ENCODE data around the gene LRRC23.

The LRRC23 gene

DNA sequence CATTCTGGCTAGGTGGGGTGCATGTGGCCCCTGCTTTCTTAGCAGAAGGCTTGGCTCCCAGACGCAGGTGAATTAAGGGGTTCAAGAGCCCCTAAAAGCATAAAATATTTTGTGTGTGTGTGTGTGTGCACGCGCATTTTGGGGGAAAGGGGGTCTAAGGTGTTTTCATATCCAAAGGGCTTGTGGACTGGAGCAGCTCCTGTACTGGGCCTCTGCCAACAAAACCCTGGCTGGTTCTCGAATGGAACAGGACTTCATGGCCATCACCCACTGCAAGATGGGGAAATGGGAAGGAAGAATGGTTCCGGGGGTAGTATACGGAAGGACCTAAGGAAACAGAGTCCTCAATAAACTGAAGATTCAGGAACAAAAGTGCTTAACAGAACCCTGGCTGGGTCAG, 19.2 kb downstream of the LRRC23 start:
- no peaks in the 10 kb centered on the region for H3K27me3 ChIP-seq (ENCODE audit: control insufficient read depth, insufficient read depth, low read length)
- H3K9me3 ChIP-seq (replicated peaks; ENCODE audit: low read length): no peaks in the 10 kb centered on the region
- H3K9ac ChIP-seq (ENCODE audit: low read depth, low read length): no peak overlapping the region
- peaks cover 11% of the 10 kb centered on the region for H3K36me3 ChIP-seq (ENCODE audit: insufficient read depth, low read length)
- peak overlapping the region; percentile 80 for H3K4me2 ChIP-seq (ENCODE audit: low read length)
- no peak overlapping the region for H3K4me3 ChIP-seq (ENCODE audit: low read length)
- H3K4me1 ChIP-seq (ENCODE audit: control insufficient read depth, insufficient read depth, low read length): peaks cover 28% of the 10 kb centered on the region

DNA sequence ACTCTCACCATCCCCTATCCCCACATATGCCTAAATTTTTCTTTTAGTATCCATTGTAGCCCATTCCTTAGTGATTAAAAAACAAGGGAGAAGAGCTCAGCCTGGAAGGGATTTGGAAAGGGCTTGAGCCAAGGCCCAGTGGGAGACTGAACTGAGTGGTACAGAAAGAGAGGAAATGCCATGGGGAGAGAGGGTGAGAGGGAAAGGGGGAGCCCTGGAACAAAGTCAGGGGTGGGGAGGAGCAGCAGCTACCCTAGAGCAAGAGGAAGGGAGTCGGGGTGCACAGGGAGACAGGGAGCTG, 20.6 kb downstream of the LRRC23 start:
- peak overlapping the region; percentile 87 for H3K4me3 ChIP-seq (ENCODE audit: low read length)
- H3K27me3 ChIP-seq (ENCODE audit: control insufficient read depth, insufficient read depth, low read length): no peaks in the 10 kb centered on the region
- peaks cover 39% of the 10 kb centered on the region for H3K4me1 ChIP-seq (ENCODE audit: control insufficient read depth, insufficient read depth, low read length)
- H3K4me2 ChIP-seq (ENCODE audit: low read length): peak overlapping the region; percentile 80
- no peaks in the 10 kb centered on the region for H3K9me3 ChIP-seq (replicated peaks; ENCODE audit: low read length)
- H3K36me3 ChIP-seq (ENCODE audit: insufficient read depth, low read length): peaks cover 11% of the 10 kb centered on the region
- peak overlapping the region; percentile 78 for H3K9ac ChIP-seq (ENCODE audit: low read depth, low read length)

GRCh38 chr12:6925540-6926279, 21.1 kb downstream of the LRRC23 start:
- Histone ChIP-seq H3K36me3 (ENCODE audit: insufficient read depth, low read length) (peaks cover 11% of the 10 kb centered on the region), H3K27me3 (ENCODE audit: control insufficient read depth, insufficient read depth, low read length) (no peaks in the 10 kb centered on the region), H3K4me2 (ENCODE audit: low read length) (peak overlapping the region; percentile 80), H3K9ac (ENCODE audit: low read depth, low read length) (peak overlapping the region; percentile 78), H3K4me3 (ENCODE audit: low read length) (peak overlapping the region; percentile 87), H3K9me3 (replicated peaks; ENCODE audit: low read length) (no peaks in the 10 kb centered on the region), H3K4me1 (ENCODE audit: control insufficient read depth, insufficient read depth, low read length) (peaks cover 41% of the 10 kb centered on the region)

- Histone ChIP-seq H3K4me1 (ENCODE audit: control insufficient read depth, insufficient read depth, low read length) (peaks cover 45% of the 10 kb centered on the region), H3K36me3 (ENCODE audit: insufficient read depth, low read length) (peaks cover 3% of the 10 kb centered on the region), H3K27me3 (ENCODE audit: control insufficient read depth, insufficient read depth, low read length) (no peaks in the 10 kb centered on the region), H3K4me3 (ENCODE audit: low read length) (peak within 1 kb of the TSS; percentile 94), H3K9me3 (replicated peaks; ENCODE audit: low read length) (no peaks in the 10 kb centered on the region), H3K9ac (ENCODE audit: low read depth, low read length) (peak within 1 kb of the TSS; percentile 93), H3K4me2 (ENCODE audit: low read length) (peak within 1 kb of the TSS; percentile 92)
These were observed 22.9 kb downstream of the LRRC23 start, which contains the start of gene ATN1 for GRCh38 chr12:6927379-6928021. Gene ATN1, plus strand, starts transcription at chr12:6927959. Its CDS starts 6,043 bp downstream, at chr12:6934002.

DNA sequence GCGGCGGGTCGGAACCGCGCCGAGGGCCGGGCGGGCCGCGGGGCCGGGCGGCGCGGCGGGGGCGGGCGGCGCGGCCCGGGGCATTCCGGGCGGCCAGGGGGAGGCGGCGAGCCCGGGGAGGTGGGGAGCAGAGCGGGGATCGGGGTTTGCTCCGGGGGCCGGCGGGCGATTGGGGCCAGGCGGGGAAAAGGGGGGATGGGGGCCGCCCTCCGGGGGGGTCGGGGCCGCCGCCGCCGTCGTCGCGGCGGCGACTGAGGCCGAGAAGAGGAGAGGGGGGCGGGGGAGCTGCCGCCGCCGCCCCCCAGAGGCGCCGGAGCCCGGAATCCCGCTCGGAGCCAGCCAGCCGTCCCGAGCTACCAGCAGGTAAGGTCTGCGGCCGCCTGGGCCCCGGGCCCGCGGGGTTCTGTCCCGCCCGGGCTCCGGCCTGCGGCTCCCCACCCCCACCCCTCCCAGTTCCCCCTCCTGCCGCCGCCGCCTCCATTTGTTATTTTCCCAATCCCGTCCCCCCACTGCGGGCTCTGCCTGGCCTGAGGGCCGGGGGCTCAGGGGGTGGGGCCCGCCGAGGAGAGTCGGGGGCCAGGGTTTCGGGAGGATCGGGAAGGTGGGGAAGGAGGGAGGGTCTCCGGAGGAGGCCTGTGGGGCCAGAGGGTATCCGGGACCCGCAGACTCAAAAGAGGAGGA, 23.5 kb downstream of the LRRC23 start:
- H3K36me3 ChIP-seq (ENCODE audit: insufficient read depth, low read length): peaks cover 6% of the 10 kb centered on the region
- no peaks in the 10 kb centered on the region for H3K27me3 ChIP-seq (ENCODE audit: control insufficient read depth, insufficient read depth, low read length)
- no peaks in the 10 kb centered on the region for H3K9me3 ChIP-seq (replicated peaks; ENCODE audit: low read length)
- H3K4me1 ChIP-seq (ENCODE audit: control insufficient read depth, insufficient read depth, low read length): peaks cover 45% of the 10 kb centered on the region
- peak overlapping the region; percentile 92 for H3K4me2 ChIP-seq (ENCODE audit: low read length)
- H3K9ac ChIP-seq (ENCODE audit: low read depth, low read length): peak overlapping the region; percentile 93
- H3K4me3 ChIP-seq (ENCODE audit: low read length): peak overlapping the region; percentile 94

DNA sequence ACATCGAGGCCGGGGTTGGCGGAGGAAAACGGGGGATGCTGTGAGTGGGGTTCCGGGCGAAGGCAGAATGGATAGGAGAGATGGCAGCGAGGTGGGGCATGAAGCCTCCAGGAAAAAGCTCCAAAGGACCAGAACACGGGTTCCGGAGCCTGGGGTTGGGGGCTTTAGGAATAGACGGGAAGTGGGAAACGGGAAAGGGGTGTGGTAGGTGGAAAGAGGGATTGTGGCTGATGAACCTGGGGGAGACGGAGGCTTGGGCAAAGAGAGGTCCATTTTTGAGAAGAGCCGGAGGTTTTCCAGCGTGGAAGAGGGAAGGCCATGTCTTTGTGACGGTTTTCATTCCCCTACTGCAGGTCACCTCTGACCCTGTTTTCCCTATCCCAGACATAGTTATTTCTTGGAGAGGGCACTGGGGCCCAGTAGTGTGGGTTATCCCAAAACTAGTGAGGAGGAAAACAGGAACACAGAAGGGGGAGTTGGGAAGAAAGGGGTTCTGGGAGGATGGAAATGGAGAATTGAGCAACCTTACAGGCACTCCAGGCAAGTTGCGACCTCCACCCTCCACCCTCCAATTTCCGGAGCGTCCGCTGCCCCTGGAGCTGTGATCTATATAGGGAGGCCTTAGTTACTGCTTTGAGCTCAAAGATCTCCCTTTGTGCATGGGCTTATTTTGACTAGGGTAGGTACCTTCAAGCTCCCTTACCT, 24.2 kb downstream of the LRRC23 start:
- Histone ChIP-seq H3K36me3 (ENCODE audit: insufficient read depth, low read length) (peaks cover 12% of the 10 kb centered on the region), H3K4me3 (ENCODE audit: low read length) (peak overlapping the region; percentile 94), H3K9ac (ENCODE audit: low read depth, low read length) (peak overlapping the region; percentile 93), H3K4me2 (ENCODE audit: low read length) (peak overlapping the region; percentile 92), H3K4me1 (ENCODE audit: control insufficient read depth, insufficient read depth, low read length) (peaks cover 52% of the 10 kb centered on the region), H3K9me3 (replicated peaks; ENCODE audit: low read length) (no peaks in the 10 kb centered on the region), H3K27me3 (ENCODE audit: control insufficient read depth, insufficient read depth, low read length) (no peaks in the 10 kb centered on the region)

DNA sequence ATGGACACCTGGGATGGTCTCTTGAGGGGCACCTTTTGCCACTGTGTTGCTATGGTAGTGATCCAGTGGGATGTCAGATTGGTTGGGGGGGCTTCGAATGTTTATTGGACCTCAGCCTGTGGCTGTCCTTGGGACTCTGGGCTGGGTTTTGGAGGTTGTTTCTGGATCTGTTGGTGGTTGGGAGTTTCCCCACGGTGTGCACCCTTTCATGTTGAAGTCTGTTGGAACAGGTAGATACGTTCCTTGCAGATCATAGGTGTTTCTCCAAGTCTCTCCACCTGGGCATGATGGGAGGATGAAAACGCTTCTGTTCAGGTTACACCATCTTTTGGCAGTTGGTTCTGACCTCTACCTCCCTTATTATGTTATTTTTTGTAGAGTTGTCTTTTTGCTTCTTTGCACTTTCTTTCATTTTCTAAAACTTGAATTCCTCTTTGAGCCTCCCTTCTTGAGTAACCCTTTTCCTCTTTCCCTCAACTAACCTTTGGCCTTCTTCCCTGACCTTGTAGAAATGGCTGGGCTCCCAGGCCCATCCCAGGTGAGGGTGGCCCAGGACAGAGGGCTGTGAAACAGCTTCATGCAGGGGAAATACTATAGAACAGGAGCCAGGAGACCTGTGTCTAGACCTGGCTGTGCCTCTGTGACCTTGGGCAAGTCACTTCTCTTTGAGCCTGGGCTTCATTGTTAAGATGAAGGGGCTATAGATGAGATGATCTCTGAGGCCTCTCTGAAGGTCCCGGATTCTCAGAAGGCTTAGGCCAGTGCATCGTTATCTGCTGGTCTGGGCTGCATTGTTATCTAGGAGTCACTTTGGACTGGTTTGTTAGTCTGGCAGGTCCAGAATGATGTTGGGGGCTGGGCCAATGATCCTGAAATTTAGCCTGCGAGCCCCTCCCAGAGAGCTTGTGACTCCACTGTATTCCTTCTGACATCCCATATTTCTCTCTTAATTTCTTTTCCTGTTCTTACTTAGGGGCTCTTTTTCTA, 25.1 kb downstream of the LRRC23 start:
- H3K4me3 ChIP-seq (ENCODE audit: low read length): peak overlapping the region; percentile 94
- peaks cover 56% of the 10 kb centered on the region for H3K4me1 ChIP-seq (ENCODE audit: control insufficient read depth, insufficient read depth, low read length)
- H3K4me2 ChIP-seq (ENCODE audit: low read length): peak overlapping the region; percentile 92
- H3K27me3 ChIP-seq (ENCODE audit: control insufficient read depth, insufficient read depth, low read length): no peaks in the 10 kb centered on the region
- H3K36me3 ChIP-seq (ENCODE audit: insufficient read depth, low read length): peaks cover 22% of the 10 kb centered on the region
- peak overlapping the region; percentile 93 for H3K9ac ChIP-seq (ENCODE audit: low read depth, low read length)
- no peaks in the 10 kb centered on the region for H3K9me3 ChIP-seq (replicated peaks; ENCODE audit: low read length)

DNA sequence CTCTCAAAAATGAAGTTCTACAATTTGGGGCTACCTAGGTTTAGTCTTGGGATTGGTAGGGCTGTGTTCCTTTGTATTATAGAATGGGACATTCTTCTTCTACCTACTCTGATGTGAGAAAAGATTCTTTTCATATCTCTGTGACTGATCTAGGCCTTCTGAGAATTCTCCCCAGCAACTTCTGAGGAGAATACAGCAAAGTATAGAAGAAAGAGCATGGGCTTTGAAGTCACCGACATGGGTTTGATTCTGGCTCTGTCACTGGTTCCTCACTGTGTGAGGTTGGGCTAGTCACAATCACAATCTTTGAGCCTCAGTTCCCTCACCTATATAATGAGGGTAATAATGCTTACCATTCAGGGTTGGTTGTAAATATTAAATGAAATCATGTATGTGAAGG, 28.1 kb downstream of the LRRC23 start:
- Histone ChIP-seq H3K9ac (ENCODE audit: low read depth, low read length) (no peak overlapping the region), H3K36me3 (ENCODE audit: insufficient read depth, low read length) (peaks cover 44% of the 10 kb centered on the region), H3K4me1 (ENCODE audit: control insufficient read depth, insufficient read depth, low read length) (peaks cover 53% of the 10 kb centered on the region)

DNA sequence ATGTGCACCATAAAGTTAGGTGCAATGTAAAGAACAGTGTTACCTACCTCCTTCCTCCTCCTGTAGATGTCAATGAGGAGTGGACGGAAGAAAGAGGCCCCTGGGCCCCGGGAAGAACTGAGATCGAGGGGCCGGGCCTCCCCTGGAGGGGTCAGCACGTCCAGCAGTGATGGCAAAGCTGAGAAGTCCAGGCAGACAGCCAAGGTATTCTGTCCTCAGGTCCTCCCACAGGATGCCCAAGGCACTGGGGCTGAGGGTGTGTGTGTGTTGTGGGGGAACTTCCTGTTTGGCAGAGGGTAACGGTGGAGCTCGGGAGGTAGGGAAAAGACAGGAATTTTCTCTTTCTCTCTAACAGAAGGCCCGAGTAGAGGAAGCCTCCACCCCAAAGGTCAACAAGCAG, 29.5 kb downstream of the LRRC23 start:
- Histone ChIP-seq H3K4me3 (ENCODE audit: low read length) (no peak overlapping the region), H3K4me1 (ENCODE audit: control insufficient read depth, insufficient read depth, low read length) (peaks cover 59% of the 10 kb centered on the region), H3K9me3 (replicated peaks; ENCODE audit: low read length) (no peaks in the 10 kb centered on the region), H3K36me3 (ENCODE audit: insufficient read depth, low read length) (peaks cover 54% of the 10 kb centered on the region), H3K27me3 (ENCODE audit: control insufficient read depth, insufficient read depth, low read length) (no peaks in the 10 kb centered on the region), H3K9ac (ENCODE audit: low read depth, low read length) (peak overlapping the region; percentile 44), H3K4me2 (ENCODE audit: low read length) (no peak overlapping the region)

More for the DNA sequence above, 28.1 kb downstream of the LRRC23 start:
- Histone ChIP-seq H3K27me3 (ENCODE audit: control insufficient read depth, insufficient read depth, low read length) (no peaks in the 10 kb centered on the region), H3K4me2 (ENCODE audit: low read length) (no peak overlapping the region), H3K4me3 (ENCODE audit: low read length) (no peak overlapping the region), H3K9me3 (replicated peaks; ENCODE audit: low read length) (no peaks in the 10 kb centered on the region)

GRCh38 chr12:6935371-6936193, 31.0 kb downstream of the LRRC23 start:
- H3K27me3 ChIP-seq (ENCODE audit: control insufficient read depth, insufficient read depth, low read length): no peaks in the 10 kb centered on the region
- H3K4me2 ChIP-seq (ENCODE audit: low read length): no peak overlapping the region
- no peak overlapping the region for H3K4me3 ChIP-seq (ENCODE audit: low read length)
- H3K9me3 ChIP-seq (replicated peaks; ENCODE audit: low read length): no peaks in the 10 kb centered on the region
- peak overlapping the region; percentile 25 for H3K9ac ChIP-seq (ENCODE audit: low read depth, low read length)
- peaks cover 64% of the 10 kb centered on the region for H3K36me3 ChIP-seq (ENCODE audit: insufficient read depth, low read length)
- peaks cover 46% of the 10 kb centered on the region for H3K4me1 ChIP-seq (ENCODE audit: control insufficient read depth, insufficient read depth, low read length)
